Diencephalon (tissue), 1 donor: ENCODE results near the gene KLRG1. TPM values are rescaled to one million over a fixed set of nuclear protein-coding genes. Genes with fewer than 3 reads are reported as not detected.

Experiments used
- total RNA-seq: library from RNA; depleted of rRNA; stranded (reverse); fragments of >200 nt; gene quantifications from one replicate; pipeline ENCODE4 v1.2.3, GENCODE V29; 2014

Gene KLRG1
- total RNA-seq: 9.0 TPM

GRCh38 chr12:8989413-8989812, at the start of gene KLRG1:
TSS of gene KLRG1 (plus strand) at chr12:8989546. CDS start at chr12:8989636, 90 bp downstream.

DNA sequence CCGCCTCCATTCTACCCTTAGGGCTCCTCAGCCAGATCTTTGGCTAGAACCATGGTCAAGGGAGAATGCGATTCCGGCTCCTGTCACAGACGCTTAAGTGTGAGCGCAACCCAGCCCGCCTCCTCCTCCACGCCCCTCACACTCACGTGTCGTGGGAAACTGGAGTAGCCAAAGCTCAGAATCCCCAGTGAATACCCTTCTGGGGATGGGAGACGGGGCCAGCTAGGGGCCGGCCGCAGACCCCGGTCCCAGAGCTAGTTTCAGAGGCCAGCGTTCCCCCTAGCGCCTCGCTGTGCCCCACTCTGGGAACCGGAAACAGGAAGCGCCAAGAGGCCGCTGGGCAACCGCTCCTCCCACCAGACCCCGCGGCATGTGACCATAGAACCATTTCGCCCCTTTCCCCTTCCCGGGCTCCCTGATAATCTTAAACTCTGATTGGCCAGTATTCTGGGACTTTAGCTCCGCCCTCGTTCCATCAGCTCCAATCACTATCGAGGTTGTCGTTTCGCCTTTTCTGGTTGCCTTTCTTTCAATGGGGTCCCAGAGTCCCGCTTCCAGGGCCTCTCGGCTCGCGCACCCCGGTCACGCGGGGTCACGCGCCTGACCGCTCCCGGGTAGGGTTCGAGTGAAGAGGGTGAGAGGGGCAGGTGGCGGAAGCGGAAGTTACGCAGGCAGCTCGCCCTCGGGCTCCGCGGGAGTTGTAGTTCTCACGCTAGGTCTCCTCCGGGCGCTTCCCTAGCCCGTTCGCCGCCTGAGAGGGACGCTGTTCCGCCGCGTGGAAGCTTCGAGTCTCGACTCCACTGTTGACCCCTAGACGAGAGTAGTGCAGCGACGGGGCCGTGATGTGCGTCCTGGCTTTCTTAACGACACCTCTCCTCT, 39.8 kb upstream of the KLRG1 start, which contains the start of gene M6PR:
M6PR (minus strand) TSS at position 304 of the 879 bp plus-strand sequence. CDS start 3,241 bp downstream, outside the sequence.

Other genes with a start within 250 kb of the KLRG1 start
- 2.3 TPM for gene A2ML1, start 166.9 kb upstream of the KLRG1 start, total RNA-seq
- gene PHC1, start 75.0 kb upstream of the KLRG1 start, total RNA-seq: 32.1 TPM
- gene M6PR, start 39.9 kb upstream of the KLRG1 start, total RNA-seq: 75.7 TPM
- gene A2M, start 126.4 kb downstream of the KLRG1 start, total RNA-seq: 87.9 TPM
- 0.23 TPM for gene PZP, start 218.8 kb downstream of the KLRG1 start, total RNA-seq